ENCODE data around the gene CCDC107. TPM values are rescaled to one million over a fixed set of nuclear protein-coding genes. Genes with fewer than 3 reads are reported as not detected.

The CCDC107 gene
- total and polyA plus RNA-seq, 9 of the 15 experiments (the other 6 are each of a cell fraction or from before 2014, with no cell fraction given) = 0.35 to 11.3 (median 6.9) TPM; not detected in 1

GRCh38 chr9:35669331-35670145, 11.4 kb downstream of the CCDC107 start:
- no peaks in the 10 kb centered on the region for H3K9me1 ChIP-seq (ENCODE audit: control insufficient read depth, insufficient read depth, low read length)
- H3K27ac ChIP-seq (ENCODE audit: extremely low read depth, low read depth, low read length) = no peak overlapping the region
- H3K9ac ChIP-seq (ENCODE audit: insufficient read depth in 1 of 2, low read depth in 2 of 2, low read length in 2 of 2) = no peak overlapping the region; a peak in 1 of 4 replicates
- no peaks in the 10 kb centered on the region for H3K9me3 ChIP-seq (replicated peaks; ENCODE audit: control insufficient read depth, insufficient read depth, low read depth, low read length)
- in situ Hi-C loops (cut with MboI) = no loop called here
- TF ChIP-seq CXXC5 (CRISPR knock-in tag; IDR thresholded peaks at IDR 0.05) (no peak), NFRKB (IDR thresholded peaks at IDR 0.05; ENCODE audit: low read depth) (no peak), NR3C1 (CRISPR knock-in tag; IDR thresholded peaks at IDR 0.05) (no peak), ZNF707 (CRISPR knock-in tag; conservative IDR thresholded peaks at IDR 0.05) (no peak)
- peak overlapping the region; percentile 63 for H2AFZ ChIP-seq (ENCODE audit: low read depth, low read length)
- FAIRE-seq (no peak), ATAC-seq (no peak), DNase-seq (ENCODE audit: extremely low read depth in 1 of 4, low spot score in 3 of 4) (no peak)
- ChIA-PET POLR2A (interaction anchor here (0.5 to 1.2 kb wide), 3 partner anchors 10 to 21 kb away, joined by 3 to 10 read pairs (median 3); partner anchors contain the start of gene TPM2), CTCF (ENCODE audit: low intra/inter-chr PET ratio) (no interaction called here)
- BruUV-seq (replicated peaks) = no TSS peak
- H3K4me2 ChIP-seq (ENCODE audit: insufficient read depth, low read length) = no peak overlapping the region
- no peaks in the 10 kb centered on the region for H3K36me3 ChIP-seq (ENCODE audit: control insufficient read depth, insufficient read depth, low read length)
- intact Hi-C loops (cut with micrococcal nuclease) = loop anchor here (10.0 kb wide), 1 partner anchor 145 kb away; the partner anchor contains the start of genes HINT2 and SPAG8
- H3K27me3 ChIP-seq (ENCODE audit: control insufficient read depth in 2 of 2, insufficient read depth in 2 of 2, low read length in 2 of 2) = no peaks in the 10 kb centered on the region
- H3K4me1 ChIP-seq (replicated peaks in 1 of 2; ENCODE audit: control insufficient read depth in 2 of 2, insufficient read depth in 2 of 2, low read length in 2 of 2) = peaks cover under 1 to 15% of the 10 kb centered on the region in 2 experiments; a peak in 3 of 5 replicates
- peaks cover 4% of the 10 kb centered on the region for H3K79me2 ChIP-seq (ENCODE audit: control insufficient read depth, insufficient read depth, low read length)
- no peaks in the 10 kb centered on the region for H4K20me1 ChIP-seq (replicated peaks; ENCODE audit: control insufficient read depth, insufficient read depth, low read length)
- 44% methylated on average over 5 of the region's 6 CpGs for WGBS (ENCODE audit: insufficient coverage, low coverage, missing lambda C conversion rate)
- H3K4me3 ChIP-seq = no peak overlapping the region

Measured in K562 (cell line).